Nucleus accumbens (tissue), 56 donors: ENCODE measurements around the gene PLD1.
A peak's percentile ranks its signal among the peaks of the same experiment; 100 is the strongest.

Experiments
- DNase-seq, 56 donors: peaks; one replicate each; lab custom pipeline; 2025; lab: John Stamatoyannopoulos, UW

Gene PLD1

GRCh38 chr3:171802590-171802956 lies 7.7 kb downstream of the PLD1 start:
- no peak for DNase-seq

GRCh38 chr3:171801738-171802589 lies 8.3 kb downstream of the PLD1 start:
- DNase-seq = no peak

- no peak for DNase-seq
Observed at GRCh38 chr3:171799501-171799900, 10.8 kb downstream of the PLD1 start.

- no peak for DNase-seq
Observed at GRCh38 chr3:171797873-171798272, 12.4 kb downstream of the PLD1 start.

GRCh38 chr3:171797265-171797679 lies 13.0 kb downstream of the PLD1 start:
- DNase-seq = peak in 1 of 56 donors; percentile 30

- DNase-seq = no peak
Observed at GRCh38 chr3:171796625-171797264, 13.5 kb downstream of the PLD1 start.

GRCh38 chr3:171792531-171792930 lies 17.8 kb downstream of the PLD1 start:
- no peak for DNase-seq

- DNase-seq = peak in 7 of 56 donors; percentile 12 to 73 (median 34)
Observed at GRCh38 chr3:171791692-171792076, 18.6 kb downstream of the PLD1 start.

- no peak for DNase-seq
Observed at GRCh38 chr3:171790898-171791691, 19.2 kb downstream of the PLD1 start.

- no peak for DNase-seq
Observed at GRCh38 chr3:171790574-171790897, 19.7 kb downstream of the PLD1 start.

GRCh38 chr3:171789759-171790505 lies 20.4 kb downstream of the PLD1 start:
- no peak for DNase-seq

- DNase-seq = peak in 2 of 56 donors; percentile 29 to 34
Observed at GRCh38 chr3:171788546-171789351, 21.5 kb downstream of the PLD1 start.

GRCh38 chr3:171786997-171787396 lies 23.3 kb downstream of the PLD1 start:
- no peak for DNase-seq

- no peak for DNase-seq
Observed at GRCh38 chr3:171784937-171785336, 25.3 kb downstream of the PLD1 start.

- no peak for DNase-seq
Observed at GRCh38 chr3:171784387-171784786, 25.9 kb downstream of the PLD1 start.

- DNase-seq = no peak
Observed at GRCh38 chr3:171783626-171784025, 26.7 kb downstream of the PLD1 start.

GRCh38 chr3:171783086-171783485 lies 27.2 kb downstream of the PLD1 start:
- DNase-seq = no peak

- no peak for DNase-seq
Observed at GRCh38 chr3:171782617-171783016, 27.7 kb downstream of the PLD1 start.

GRCh38 chr3:171781711-171782127 lies 28.6 kb downstream of the PLD1 start:
- no peak for DNase-seq

- DNase-seq = peak in 3 of 56 donors; percentile 10 to 34 (median 31)
Observed at GRCh38 chr3:171778493-171778892, 31.8 kb downstream of the PLD1 start.
